ENCODE measurements around the gene HSP90AB1.

The HSP90AB1 gene

GRCh38 chr6:44269921-44270525, 23.1 kb downstream of the HSP90AB1 start, which contains the start of gene TMEM151B:
Gene TMEM151B, plus strand, starts transcription at chr6:44270450. Its CDS starts 293 bp downstream, at chr6:44270743.
- no peak for DNase-seq

DNA sequence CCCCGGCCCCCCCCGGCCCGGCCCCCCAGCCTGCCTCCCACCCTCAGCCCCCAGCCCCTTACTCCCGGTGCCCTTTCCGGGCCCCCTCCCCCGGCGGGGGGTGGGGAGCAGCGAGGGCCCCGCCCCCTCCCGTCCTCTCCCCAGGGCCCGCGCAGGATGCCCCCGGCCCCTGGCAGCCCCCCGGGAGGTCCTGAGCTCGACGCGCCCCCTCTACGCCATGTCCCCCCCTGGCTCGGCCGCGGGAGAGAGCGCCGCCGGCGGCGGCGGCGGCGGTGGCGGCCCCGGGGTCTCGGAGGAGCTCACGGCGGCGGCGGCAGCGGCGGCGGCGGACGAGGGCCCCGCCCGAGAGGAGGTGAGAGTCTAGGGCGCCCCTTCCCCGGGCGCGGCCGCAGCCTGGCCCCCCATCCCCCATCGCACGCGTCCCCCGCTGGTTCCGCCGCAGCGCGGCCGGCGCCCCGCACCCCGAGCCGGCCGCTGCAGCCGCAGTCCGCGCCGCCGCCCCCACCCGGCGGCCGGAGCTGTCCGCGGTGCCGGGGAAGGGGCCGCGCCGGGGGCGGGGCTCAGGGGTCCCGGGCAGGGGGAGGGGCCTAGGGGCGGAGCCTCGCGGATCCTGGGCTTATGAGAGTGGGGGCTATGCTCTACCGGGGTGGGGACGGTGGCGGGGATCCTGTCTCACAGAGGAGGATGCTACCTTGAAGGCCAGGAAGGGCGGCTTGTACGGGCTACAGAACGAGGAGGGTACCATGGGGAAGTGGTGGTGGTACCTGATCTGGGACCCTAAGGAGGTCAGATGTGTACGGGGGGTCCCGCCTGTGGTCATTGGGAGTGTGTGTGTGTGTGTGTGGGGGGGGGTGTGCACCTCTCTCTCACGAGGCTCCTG, 23.9 kb downstream of the HSP90AB1 start:
- no peak for DNase-seq

GRCh38 chr6:44271406-44271723, 24.5 kb downstream of the HSP90AB1 start:
- no peak for DNase-seq

- DNase-seq: no peak
Observed at GRCh38 chr6:44271914-44272313, 25.0 kb downstream of the HSP90AB1 start.

GRCh38 chr6:44272529-44272928, 25.6 kb downstream of the HSP90AB1 start:
- no peak for DNase-seq

DNA sequence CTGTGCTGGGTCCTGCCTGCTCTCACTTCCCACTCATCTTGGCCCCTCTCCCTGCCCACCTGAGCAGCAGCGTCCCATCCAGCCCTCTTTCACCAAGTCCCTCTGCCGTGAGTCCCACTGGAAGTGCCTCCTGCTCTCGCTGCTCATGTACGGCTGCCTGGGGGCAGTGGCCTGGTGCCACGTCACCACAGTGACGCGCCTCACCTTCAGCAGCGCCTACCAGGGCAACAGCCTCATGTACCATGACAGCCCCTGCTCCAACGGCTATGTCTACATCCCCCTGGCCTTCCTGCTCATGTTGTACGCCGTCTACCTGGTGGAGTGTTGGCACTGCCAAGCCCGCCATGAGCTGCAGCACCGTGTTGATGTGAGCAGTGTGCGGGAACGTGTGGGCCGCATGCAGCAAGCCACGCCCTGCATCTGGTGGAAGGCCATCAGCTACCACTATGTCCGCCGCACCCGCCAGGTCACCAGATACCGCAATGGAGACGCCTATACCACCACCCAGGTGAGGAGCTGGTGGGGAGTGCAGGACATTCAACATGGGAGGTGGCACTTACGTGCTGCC, 26.2 kb downstream of the HSP90AB1 start:
- DNase-seq: no peak

DNA sequence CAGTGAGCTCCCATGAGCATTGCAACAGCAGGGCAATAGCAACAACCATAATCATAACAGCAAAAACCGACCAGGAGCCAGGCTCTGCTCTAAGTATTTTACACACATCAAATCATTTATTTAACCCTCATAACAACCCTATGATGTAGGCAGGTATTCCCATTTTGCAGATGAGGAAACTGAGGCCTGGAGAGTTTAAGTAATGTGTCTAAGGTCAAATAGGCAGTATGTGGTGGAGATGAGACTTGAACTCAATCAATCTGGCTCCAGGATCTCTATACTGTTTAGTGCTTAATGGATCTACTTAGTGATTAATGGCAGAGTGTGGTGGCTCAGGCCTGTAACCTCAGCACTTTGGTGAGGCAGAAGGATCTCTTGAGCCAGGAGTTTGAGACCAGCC, 26.7 kb downstream of the HSP90AB1 start:
- DNase-seq: no peak

DNA sequence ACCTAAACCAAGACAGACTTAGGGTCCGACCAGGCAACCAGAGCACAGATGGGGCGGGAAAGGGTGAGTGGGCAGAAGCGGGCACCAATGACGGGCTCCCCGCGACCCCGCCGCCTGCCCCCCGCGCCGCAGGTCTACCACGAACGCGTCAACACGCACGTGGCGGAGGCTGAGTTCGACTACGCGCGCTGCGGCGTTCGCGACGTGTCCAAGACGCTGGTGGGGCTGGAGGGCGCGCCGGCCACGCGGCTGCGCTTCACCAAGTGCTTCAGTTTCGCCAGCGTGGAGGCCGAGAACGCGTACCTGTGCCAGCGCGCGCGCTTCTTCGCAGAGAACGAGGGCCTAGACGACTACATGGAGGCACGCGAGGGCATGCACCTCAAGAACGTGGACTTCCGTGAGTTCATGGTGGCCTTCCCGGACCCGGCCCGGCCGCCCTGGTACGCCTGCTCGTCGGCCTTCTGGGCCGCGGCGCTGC, 28.4 kb downstream of the HSP90AB1 start:
- no peak for DNase-seq

DNA sequence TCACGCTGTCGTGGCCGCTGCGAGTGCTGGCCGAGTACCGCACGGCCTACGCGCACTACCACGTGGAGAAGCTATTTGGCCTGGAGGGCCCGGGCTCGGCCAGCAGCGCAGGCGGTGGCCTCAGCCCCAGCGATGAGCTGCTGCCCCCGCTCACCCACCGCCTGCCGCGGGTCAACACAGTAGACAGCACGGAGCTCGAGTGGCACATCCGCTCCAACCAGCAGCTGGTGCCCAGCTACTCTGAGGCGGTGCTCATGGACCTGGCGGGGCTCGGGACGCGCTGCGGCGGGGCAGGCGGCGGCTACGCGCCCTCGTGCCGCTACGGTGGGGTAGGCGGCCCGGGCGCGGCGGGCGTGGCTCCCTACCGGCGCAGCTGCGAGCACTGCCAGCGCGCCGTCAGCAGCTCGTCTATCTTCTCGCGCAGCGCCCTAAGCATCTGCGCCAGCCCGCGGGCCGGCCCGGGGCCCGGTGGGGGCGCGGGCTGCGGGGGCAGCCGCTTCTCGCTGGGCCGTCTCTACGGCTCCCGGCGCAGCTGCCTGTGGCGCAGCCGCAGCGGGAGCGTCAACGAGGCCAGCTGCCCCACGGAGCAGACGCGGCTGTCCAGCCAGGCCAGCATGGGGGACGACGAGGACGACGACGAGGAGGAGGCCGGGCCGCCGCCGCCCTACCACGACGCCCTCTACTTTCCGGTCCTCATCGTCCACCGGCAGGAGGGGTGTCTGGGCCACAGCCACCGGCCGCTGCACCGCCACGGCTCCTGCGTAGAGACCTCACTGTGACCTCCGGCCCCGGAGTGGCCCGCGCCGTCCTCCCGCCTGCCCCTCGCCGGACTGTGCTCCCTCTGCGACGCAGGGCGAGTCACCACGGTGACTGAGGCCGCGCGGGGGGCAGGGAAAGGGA, 29.1 kb downstream of the HSP90AB1 start:
- DNase-seq: no peak

DNA sequence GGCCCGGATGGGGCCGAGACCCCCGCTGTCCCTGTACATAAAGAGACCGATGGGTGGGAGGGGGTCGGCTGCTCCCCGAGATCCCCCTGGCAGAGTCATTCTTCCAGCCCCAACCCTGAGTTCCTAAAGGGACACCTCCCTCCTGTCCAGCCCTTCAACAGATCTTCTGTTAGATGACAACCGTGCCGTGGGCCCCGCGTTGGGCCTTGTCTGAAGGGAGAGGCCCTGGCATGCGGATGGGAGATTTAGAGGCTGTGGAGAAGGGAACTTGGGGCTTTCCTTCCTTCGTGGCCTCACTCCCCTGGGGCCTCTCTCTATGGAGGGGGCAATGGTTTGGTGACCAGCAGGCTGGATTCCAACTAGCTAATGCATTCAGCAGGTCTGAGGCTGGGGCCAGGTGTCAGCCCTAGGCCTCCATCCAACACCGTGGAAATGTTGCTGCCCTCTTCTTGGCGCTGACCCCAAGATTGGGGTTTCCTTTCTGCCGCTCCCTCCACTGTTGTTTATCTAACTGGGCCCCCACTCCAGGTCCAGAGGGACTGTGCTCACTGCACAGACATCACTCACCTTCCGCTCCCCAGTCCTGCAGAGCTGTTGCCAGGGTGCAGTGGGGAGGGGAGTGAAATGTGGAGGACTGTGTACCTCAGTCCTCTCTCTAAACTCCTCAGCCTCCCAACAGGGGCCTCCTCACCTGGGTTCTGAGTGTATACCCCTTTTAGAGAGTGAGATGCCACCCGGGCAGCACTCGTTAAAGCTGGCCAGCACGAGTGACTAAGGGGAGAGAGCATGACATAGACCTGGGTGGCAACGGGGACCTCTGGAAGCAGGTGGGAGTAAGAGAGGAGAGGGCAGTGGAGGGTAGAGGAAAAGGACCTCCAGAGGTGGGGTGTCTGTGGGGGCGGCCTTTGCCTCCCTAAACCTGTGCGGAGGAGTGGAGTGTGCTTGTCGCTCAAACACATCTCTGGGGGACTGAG, 30.1 kb downstream of the HSP90AB1 start:
- no peak for DNase-seq

DNA sequence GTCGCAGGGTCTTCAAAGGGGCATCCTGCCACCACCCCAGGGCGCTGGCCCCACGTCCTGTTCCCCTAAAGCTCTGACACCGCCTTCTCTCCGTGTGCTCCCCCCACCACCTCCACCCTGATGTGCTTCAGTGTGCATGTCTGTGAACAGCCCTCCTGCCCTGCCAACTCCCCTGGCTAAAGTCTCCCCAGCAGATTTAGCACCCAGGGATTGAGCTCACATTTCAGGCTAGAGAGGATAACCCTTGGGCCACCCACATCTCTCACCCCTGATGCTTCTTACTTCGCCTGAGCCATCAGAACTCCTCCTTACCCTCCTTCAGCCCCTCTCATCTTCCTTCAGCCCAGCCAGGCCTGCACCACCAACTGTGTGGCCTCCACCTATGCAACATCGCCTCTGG, 30.9 kb downstream of the HSP90AB1 start:
- DNase-seq: no peak

DNA sequence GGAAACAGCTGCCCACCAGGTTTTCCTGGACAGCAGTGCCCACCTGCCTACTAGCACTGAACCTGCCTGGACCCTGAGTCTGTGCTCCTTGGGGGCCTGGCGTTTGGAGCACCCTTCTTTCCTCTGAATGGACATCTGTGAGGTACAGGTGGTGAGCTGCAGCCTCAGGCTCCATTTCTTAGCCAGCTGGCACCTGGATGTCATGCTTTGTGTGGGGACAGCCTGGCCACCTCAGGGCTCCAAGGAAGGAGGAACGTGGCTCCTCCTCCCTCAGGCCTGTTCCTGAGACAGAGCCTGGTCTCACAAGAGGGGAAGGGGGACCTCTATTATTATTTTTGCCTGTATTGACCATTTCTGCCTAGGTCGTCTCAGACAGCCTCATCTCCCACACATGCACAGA, 31.4 kb downstream of the HSP90AB1 start:
- DNase-seq: no peak

- DNase-seq: no peak
Observed at GRCh38 chr6:44278774-44279697, 32.1 kb downstream of the HSP90AB1 start.

- DNase-seq: no peak
Observed at GRCh38 chr6:44284121-44284520, 37.2 kb downstream of the HSP90AB1 start.

DNA sequence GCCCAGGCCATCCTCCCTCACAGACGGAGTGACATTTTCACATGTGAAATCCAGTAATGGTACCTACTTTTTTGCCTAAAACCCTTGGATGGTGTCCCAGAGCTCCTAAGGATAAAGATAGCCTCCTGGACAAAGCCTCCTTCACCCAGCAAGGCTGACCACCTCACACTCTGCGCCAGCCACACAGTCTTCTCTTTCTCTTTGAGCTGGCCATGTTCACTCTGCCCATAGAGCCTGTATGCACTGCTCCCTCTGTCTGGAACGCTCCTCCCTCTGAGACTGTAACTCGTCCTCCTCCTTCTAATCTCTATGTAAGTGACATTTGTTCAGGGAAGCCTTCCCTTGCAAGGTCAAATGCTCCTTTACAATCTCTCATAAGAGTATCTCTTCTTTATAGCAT, 38.0 kb downstream of the HSP90AB1 start:
- DNase-seq: no peak

GRCh38 chr6:44285552-44286284, 38.8 kb downstream of the HSP90AB1 start:
- DNase-seq: no peak

DNA sequence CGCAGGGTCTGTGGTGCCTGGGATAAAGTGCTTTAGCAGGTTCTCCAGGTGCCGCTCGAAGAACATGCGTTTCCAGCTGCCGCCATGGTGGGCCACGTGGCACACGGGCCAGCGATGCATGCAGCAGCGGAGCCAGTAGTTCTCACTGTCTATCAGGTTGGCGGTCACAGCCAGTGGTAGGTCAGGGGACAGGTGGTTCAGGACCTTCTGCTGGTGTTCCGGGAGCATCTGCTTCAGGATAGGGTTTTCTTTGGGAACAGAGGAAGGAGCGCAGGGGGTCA, 39.3 kb downstream of the HSP90AB1 start:
- DNase-seq: no peak

DNA sequence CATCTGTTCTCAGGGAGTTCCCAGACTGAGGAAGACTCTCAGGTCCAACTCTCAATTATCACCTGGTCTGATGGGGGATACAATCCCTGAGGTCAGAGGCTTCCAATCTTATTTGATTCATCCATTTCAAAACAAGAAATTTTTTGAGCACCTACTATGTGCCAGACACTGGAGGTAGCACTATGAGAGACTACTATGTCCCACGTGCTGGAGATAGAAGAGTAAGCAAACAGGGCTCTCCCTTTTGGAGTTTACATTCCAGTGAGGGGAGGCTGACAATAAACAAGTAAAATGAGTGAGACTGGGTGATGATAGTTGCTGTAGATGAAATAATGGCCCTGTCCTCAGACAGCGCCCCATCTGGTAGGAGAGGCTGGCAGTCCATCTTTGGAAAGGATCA, 39.8 kb downstream of the HSP90AB1 start:
- DNase-seq: no peak

- no peak for DNase-seq
Observed at GRCh38 chr6:44289726-44290260, 42.9 kb downstream of the HSP90AB1 start.

DNA sequence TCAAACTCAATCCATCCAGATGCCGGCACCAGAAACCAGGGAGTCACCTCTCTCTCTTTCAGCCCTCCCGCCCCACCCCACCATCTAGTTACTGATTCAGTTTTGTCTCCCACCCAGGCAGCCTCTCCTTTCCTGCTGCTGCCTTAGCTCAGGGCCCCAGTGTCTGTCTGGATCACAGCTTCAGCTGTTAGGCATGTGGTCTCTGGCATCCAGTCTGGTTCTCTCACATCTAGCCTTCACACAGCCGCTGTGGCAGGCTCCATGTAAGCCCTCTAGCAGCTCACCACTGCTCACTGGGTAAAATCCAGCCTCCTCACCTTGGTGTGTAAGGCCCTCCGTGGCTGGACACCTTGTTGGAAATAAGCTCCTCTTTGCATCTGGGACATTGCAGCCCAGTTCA, 44.9 kb downstream of the HSP90AB1 start:
- no peak for DNase-seq

Measured in activated T-cell treated with anti-CD3 and anti-CD28 coated beads for 4 hours (primary cell).